ENCODE data around the gene ALPI.

DNA sequence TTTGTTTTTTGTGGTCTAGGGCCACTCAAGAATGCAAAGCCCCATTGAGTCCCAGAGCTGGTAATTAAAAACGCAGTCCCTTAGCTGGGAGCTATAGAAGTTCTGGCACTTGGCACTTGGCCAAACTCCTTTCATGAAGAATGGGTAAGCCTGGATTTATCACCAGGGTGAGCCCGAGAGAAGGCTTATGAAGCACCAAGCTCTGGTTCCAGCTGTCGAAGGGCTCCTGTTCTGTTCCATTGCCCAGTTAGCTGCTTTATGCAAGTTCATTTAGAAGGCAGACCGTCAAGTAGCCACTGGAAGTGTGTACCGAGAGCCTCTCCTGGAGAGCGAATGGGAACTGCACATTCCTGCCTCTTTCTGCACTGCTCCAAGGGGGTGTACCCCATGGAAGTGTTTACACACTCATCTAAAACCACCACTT, 17.5 kb downstream of the ALPI start:
- no peak for TF ChIP-seq ZNF391 (tag by site-specific recombination; IDR thresholded peaks at IDR 0.05; ENCODE audit: borderline replicate concordance, low read depth)
- no peak for TF ChIP-seq WT1 (tag by site-specific recombination; IDR thresholded peaks at IDR 0.05)
- no peak for TF ChIP-seq ZBTB7A (tag by site-specific recombination; IDR thresholded peaks at IDR 0.05; ENCODE audit: low read depth)
- TF ChIP-seq, protein P1, sequence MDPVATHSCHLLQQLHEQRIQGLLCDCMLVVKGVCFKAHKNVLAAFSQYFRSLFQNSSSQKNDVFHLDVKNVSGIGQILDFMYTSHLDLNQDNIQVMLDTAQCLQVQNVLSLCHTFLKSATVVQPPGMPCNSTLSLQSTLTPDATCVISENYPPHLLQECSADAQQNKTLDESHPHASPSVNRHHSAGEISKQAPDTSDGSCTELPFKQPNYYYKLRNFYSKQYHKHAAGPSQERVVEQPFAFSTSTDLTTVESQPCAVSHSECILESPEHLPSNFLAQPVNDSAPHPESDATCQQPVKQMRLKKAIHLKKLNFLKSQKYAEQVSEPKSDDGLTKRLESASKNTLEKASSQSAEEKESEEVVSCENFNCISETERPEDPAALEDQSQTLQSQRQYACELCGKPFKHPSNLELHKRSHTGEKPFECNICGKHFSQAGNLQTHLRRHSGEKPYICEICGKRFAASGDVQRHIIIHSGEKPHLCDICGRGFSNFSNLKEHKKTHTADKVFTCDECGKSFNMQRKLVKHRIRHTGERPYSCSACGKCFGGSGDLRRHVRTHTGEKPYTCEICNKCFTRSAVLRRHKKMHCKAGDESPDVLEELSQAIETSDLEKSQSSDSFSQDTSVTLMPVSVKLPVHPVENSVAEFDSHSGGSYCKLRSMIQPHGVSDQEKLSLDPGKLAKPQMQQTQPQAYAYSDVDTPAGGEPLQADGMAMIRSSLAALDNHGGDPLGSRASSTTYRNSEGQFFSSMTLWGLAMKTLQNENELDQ (tag by site-specific recombination; IDR thresholded peaks at IDR 0.05; ENCODE audit: low read depth): no peak
- TF ChIP-seq, protein P2, sequence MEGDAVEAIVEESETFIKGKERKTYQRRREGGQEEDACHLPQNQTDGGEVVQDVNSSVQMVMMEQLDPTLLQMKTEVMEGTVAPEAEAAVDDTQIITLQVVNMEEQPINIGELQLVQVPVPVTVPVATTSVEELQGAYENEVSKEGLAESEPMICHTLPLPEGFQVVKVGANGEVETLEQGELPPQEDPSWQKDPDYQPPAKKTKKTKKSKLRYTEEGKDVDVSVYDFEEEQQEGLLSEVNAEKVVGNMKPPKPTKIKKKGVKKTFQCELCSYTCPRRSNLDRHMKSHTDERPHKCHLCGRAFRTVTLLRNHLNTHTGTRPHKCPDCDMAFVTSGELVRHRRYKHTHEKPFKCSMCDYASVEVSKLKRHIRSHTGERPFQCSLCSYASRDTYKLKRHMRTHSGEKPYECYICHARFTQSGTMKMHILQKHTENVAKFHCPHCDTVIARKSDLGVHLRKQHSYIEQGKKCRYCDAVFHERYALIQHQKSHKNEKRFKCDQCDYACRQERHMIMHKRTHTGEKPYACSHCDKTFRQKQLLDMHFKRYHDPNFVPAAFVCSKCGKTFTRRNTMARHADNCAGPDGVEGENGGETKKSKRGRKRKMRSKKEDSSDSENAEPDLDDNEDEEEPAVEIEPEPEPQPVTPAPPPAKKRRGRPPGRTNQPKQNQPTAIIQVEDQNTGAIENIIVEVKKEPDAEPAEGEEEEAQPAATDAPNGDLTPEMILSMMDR (tag by site-specific recombination; IDR thresholded peaks at IDR 0.05): no peak
